IMR-90 (cell line): ENCODE results near the gene GATA3. TPM values are rescaled to one million over a fixed set of nuclear protein-coding genes. Genes with fewer than 3 reads are reported as not detected.

Experiments
- ATAC-seq: fragments of 200-7000 bp; cut with Tn5 transposase; 2 replicates; pipeline ENCODE4 v1.9.1; 2020; ENCODE audit warnings: low read depth, mild to moderate bottlenecking, moderate library complexity
- BruUV-seq: library from RNA; stranded (reverse); fragments of 400-500 nt; replicated peaks from 2 replicates; lab custom pipeline; 2021; lab: Mats Ljungman, UMichigan
- CTCF ChIA-PET: fragments of 300-600 bp; formaldehyde crosslinking; extraction: SDS; loops from one replicate; lab custom pipeline; 2021; ENCODE audit warnings: antibody characterized with exemption; lab: Yijun Ruan, JAX
- POLR2A ChIA-PET: fragments of 300-600 bp; sonication (Branson Sonifier 250); formaldehyde crosslinking; loops from one replicate; lab custom pipeline; 2022; ENCODE audit warnings: antibody characterized with exemption; ENCODE audit not compliant: unreplicated experiment; lab: Charles Lee
- DNase-seq: peaks from one replicate; pipeline ENCODE4 v3.0.0; 2013
- H2AFZ ChIP-seq: replicated peaks from 2 replicates; pipeline ENCODE3; 2013; ENCODE audit warnings: low read length, mild to moderate bottlenecking; ENCODE audit not compliant: poor library complexity
- H2AK5ac ChIP-seq: 2 replicates; pipeline ENCODE4 v1.6.1; 2013; ENCODE audit warnings: low read depth, low read length, inconsistent platforms
- H2AK9ac ChIP-seq: replicated peaks from 2 replicates; pipeline ENCODE3; 2013; ENCODE audit warnings: mild to moderate bottlenecking, low read depth, low read length, moderate library complexity; ENCODE audit not compliant: poor library complexity
- H2BK120ac ChIP-seq: 2 replicates; pipeline ENCODE4 v1.6.1; 2013; ENCODE audit warnings: low read depth, low read length, inconsistent platforms
- H2BK15ac ChIP-seq: 3 replicates; pipeline ENCODE4 v1.6.1; 2013; ENCODE audit warnings: low read depth, low read length, inconsistent platforms
- H2BK20ac ChIP-seq: 2 replicates; pipeline ENCODE4 v1.6.1; 2013; ENCODE audit warnings: low read depth, mild to moderate bottlenecking, inconsistent platforms, low read length, moderate library complexity
- H2BK5ac ChIP-seq: 2 replicates; pipeline ENCODE4 v1.6.1; 2013; ENCODE audit warnings: mild to moderate bottlenecking, low read depth, low read length, inconsistent platforms; ENCODE audit not compliant: poor library complexity, severe bottlenecking
- H3K14ac ChIP-seq: replicated peaks from 2 replicates; pipeline ENCODE4 v1.6.1; 2013; ENCODE audit warnings: low read depth, low read length, inconsistent platforms
- H3K18ac ChIP-seq: 2 replicates; pipeline ENCODE4 v1.6.1; 2013; ENCODE audit warnings: low read depth, low read length, control low read depth
- H3K23ac ChIP-seq: 2 replicates; pipeline ENCODE4 v1.6.1; 2013; ENCODE audit warnings: low read depth, low read length, inconsistent platforms
- H3K27ac ChIP-seq: 2 replicates; pipeline ENCODE4 v1.5.1; 2013; ENCODE audit warnings: mild to moderate bottlenecking, control low read depth, low read length; ENCODE audit not compliant: insufficient read depth
- H3K27me3 ChIP-seq: 2 replicates; pipeline ENCODE4 v1.6.1; 2013; ENCODE audit warnings: low read length; ENCODE audit not compliant: control insufficient read depth, insufficient read depth
- H3K36me3 ChIP-seq: 2 replicates; pipeline ENCODE4 v1.6.1; 2013; ENCODE audit warnings: low read length, mixed read lengths; ENCODE audit not compliant: control insufficient read depth, insufficient read depth
- H3K4ac ChIP-seq: 2 replicates; pipeline ENCODE4 v1.6.1; 2013; ENCODE audit warnings: low read depth, low read length, inconsistent platforms
- H3K4me1 ChIP-seq: 2 replicates; pipeline ENCODE4 v1.6.1; 2013; ENCODE audit warnings: low read length, mixed read lengths; ENCODE audit not compliant: control insufficient read depth, insufficient read depth
- H3K4me2 ChIP-seq: 2 replicates; pipeline ENCODE4 v1.6.1; 2013; ENCODE audit warnings: low read depth, mild to moderate bottlenecking, control low read depth, low read length, moderate library complexity
- H3K4me3 ChIP-seq: 2 replicates; pipeline ENCODE4 v1.5.1; 2013; ENCODE audit warnings: low read depth, mild to moderate bottlenecking, control low read depth, low read length, moderate library complexity; ENCODE audit not compliant: insufficient read depth
- H3K56ac ChIP-seq: 2 replicates; pipeline ENCODE4 v1.6.1; 2013; ENCODE audit warnings: low read length, inconsistent platforms; ENCODE audit not compliant: insufficient read depth; ENCODE audit errors: extremely low read depth
- H3K79me1 ChIP-seq, 2 experiments: 2 replicates each; pipeline ENCODE4 v1.6.1; 2013; ENCODE audit warnings: low read length in 2 of 2, inconsistent platforms in 1 of 2, low read depth in 1 of 2
- H3K9ac ChIP-seq: 2 replicates; pipeline ENCODE4 v1.6.1; 2013; ENCODE audit warnings: low read depth, low read length, control low read depth
- H3K9me1 ChIP-seq: 2 replicates; pipeline ENCODE4 v1.6.1; 2013; ENCODE audit warnings: low read length, inconsistent platforms; ENCODE audit not compliant: insufficient read depth
- H3K9me3 ChIP-seq: 2 replicates; pipeline ENCODE4 v1.6.1; 2013; ENCODE audit warnings: low read length; ENCODE audit not compliant: control insufficient read depth, insufficient read depth
- H4K20me1 ChIP-seq: 2 replicates; pipeline ENCODE4 v1.6.1; 2013; ENCODE audit warnings: low read length, inconsistent platforms; ENCODE audit not compliant: insufficient read depth
- H4K5ac ChIP-seq: 2 replicates; pipeline ENCODE4 v1.6.1; 2013; ENCODE audit warnings: mild to moderate bottlenecking, low read depth, low read length, control low read depth
- H4K8ac ChIP-seq, 2 experiments: 2 replicates each; pipeline ENCODE4 v1.6.1; 2013; ENCODE audit warnings: low read depth in 2 of 2, low read length in 2 of 2, control low read depth in 1 of 2, inconsistent platforms in 1 of 2
- H4K91ac ChIP-seq: 2 replicates; pipeline ENCODE4 v1.6.1; 2013; ENCODE audit warnings: low read depth, low read length, inconsistent platforms; ENCODE audit not compliant: insufficient read depth
- BHLHE40 ChIP-seq: fragments of 150-350 bp; IDR thresholded peaks from 2 replicates; pipeline ENCODE4 v1.6.1; 2016; ENCODE audit warnings: mild to moderate bottlenecking, low read depth, low read length
- CEBPB ChIP-seq: IDR thresholded peaks from 2 replicates; pipeline ENCODE4 v1.6.1; 2012; ENCODE audit warnings: low read depth, low read length, improper control_type of control experiment
- CHD1 ChIP-seq: IDR thresholded peaks from 2 replicates; pipeline ENCODE4 v1.6.1; 2012; ENCODE audit warnings: low read depth, low read length, improper control_type of control experiment
- FOS ChIP-seq: fragments of 150-350 bp; IDR thresholded peaks from 2 replicates; pipeline ENCODE4 v1.6.1; 2016; ENCODE audit warnings: low read depth, low read length
- MAFK ChIP-seq: IDR thresholded peaks from 2 replicates; pipeline ENCODE4 v1.6.1; 2012; ENCODE audit warnings: low read depth, low read length, improper control_type of control experiment
- MAZ ChIP-seq: IDR thresholded peaks from 2 replicates; pipeline ENCODE4 v1.6.1; 2012; ENCODE audit warnings: low read depth, mild to moderate bottlenecking, low read length, improper control_type of control experiment, moderate library complexity, borderline replicate concordance
- MXI1 ChIP-seq: IDR thresholded peaks from 2 replicates; pipeline ENCODE4 v1.6.1; 2012; ENCODE audit warnings: low read depth, mild to moderate bottlenecking, low read length, moderate library complexity, borderline replicate concordance
- NFE2L2 ChIP-seq: fragments of 150-350 bp; IDR thresholded peaks from 2 replicates; pipeline ENCODE4 v1.6.1; 2016; ENCODE audit warnings: low read depth, mild to moderate bottlenecking, low read length
- POLR2A ChIP-seq: IDR thresholded peaks from 2 replicates; pipeline ENCODE4 v1.6.1; 2012; ENCODE audit warnings: mild to moderate bottlenecking, low read depth, low read length
- RAD21 ChIP-seq: IDR thresholded peaks from 2 replicates; pipeline ENCODE4 v1.6.1; 2012; ENCODE audit warnings: low read length, improper control_type of control experiment
- RCOR1 ChIP-seq: IDR thresholded peaks from 2 replicates; pipeline ENCODE4 v1.6.1; 2012; ENCODE audit warnings: mild to moderate bottlenecking, low read length, improper control_type of control experiment; ENCODE audit not compliant: insufficient replicate concordance
- SMC3 ChIP-seq: fragments of 150-350 bp; IDR thresholded peaks from 2 replicates; pipeline ENCODE4 v1.6.1; 2016; ENCODE audit warnings: low read depth, mild to moderate bottlenecking, antibody characterized with exemption, low read length, moderate library complexity
- WGBS, 2 experiments: methylation state at CpG; one replicate each; pipeline versions ENCODE4 v1.1.5 to v1.1.7; 2013; ENCODE audit warnings: missing lambda C conversion rate in 2 of 2; ENCODE audit not compliant: insufficient read length in 1 of 2; ENCODE audit errors: extremely low coverage in 2 of 2; 5-methylcytosine and 5-hydroxymethylcytosine counted together
- dilution Hi-C: fragments of 300-500 bp; cut with HindIII; formaldehyde crosslinking; loops from one replicate; pipeline ENCODE4 v1.14.3; 2018; ENCODE audit warnings: low sequenced_read_pairs; ENCODE audit not compliant: unreplicated experiment
- in situ Hi-C: fragments of 300-500 bp; cut with MboI; formaldehyde crosslinking; loops from 3 replicates; pipeline ENCODE4 v1.14.3; 2019; ENCODE audit warnings: low sequenced_read_pairs, inconsistent platforms, mixed read lengths
- intact Hi-C: fragments of 100-400 bp; cut with micrococcal nuclease; formaldehyde crosslinking; loops from 2 replicates; pipeline ENCODE4 v1.10.0; 2022
- polyA plus RNA-seq, 3 experiments: library from polyadenylated mRNA; depleted of rRNA; stranded (reverse); fragments of >200 nt; gene quantifications; 2 replicates each; pipeline ENCODE4 v1.2.3, GENCODE V29; 2012; ENCODE audit warnings: low replicate concordance in 1 of 3
- total RNA-seq: library from RNA; depleted of rRNA; stranded (reverse); fragments of >200 nt; gene quantifications from 2 replicates; pipeline ENCODE4 v1.2.3, GENCODE V29; 2012
- TF ChIP-seq, protein P1 (sequence below): fragments of 150-350 bp; IDR thresholded peaks from 2 replicates; pipeline ENCODE4 v1.6.1; 2016; ENCODE audit warnings: low read depth, mild to moderate bottlenecking, low read length, moderate library complexity, borderline replicate concordance
- TF ChIP-seq, protein P2 (sequence below): fragments of 150-350 bp; IDR thresholded peaks from 2 replicates; pipeline ENCODE4 v1.6.1; 2017; ENCODE audit warnings: mild to moderate bottlenecking, antibody characterized with exemption, low read length, low read depth

The GATA3 gene
- total and polyA plus RNA-seq, 2 of the 4 experiments (the other 2 are of a cell fraction) = 0.21 TPM; not detected in 1

DNA sequence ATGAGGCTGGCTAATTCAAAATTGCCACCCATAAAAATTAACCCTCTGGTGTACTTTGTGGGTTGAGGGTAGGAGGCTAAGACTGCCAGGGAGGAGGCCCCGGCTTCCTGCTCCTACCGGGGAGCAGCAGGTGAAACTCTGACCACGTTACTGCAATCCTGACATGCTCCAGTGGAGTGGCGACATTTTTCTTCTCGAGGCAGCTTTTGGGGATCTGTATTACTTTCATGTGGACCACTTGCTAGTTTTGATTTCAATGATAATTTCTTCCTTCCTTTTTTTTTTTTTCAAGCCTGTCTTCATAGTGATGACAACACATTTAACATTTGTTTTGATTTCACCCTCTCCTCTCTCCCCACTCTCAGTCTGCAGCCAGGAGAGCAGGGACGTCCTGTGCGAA is 14.6 kb downstream of the GATA3 start:
- Histone ChIP-seq H3K36me3 (no peaks in the 10 kb centered on the region), H3K9me1 (no peaks in the 10 kb centered on the region), H2AFZ (peak overlapping the region; percentile 57), H3K4ac (0 out of 2 replicates have a peak overlapping the region, but pooled peaks have one; percentile 45), H2BK120ac (peak overlapping the region; percentile 37; the same call in 1 of the 2 replicates), H2BK20ac (no peak overlapping the region), H4K91ac (peak overlapping the region; percentile 51; the same call in 1 of the 2 replicates), H3K79me1 (no peaks in the 10 kb centered on the region), H4K20me1 (no peaks in the 10 kb centered on the region), H2BK5ac (no peak overlapping the region), H3K4me2 (peak overlapping the region; percentile 37; the same call in 1 of the 2 replicates), H3K4me1 (peaks cover 7% of the 10 kb centered on the region), H3K9me3 (no peaks in the 10 kb centered on the region), H3K18ac (no peak overlapping the region), H2AK5ac (peak overlapping the region; percentile 30; the same call in 1 of the 2 replicates), H4K5ac (no peak overlapping the region), H4K8ac (peak overlapping the region in 1 of 2 experiments; percentile 63; a peak in 2 of 4 replicates), H2AK9ac (no peak overlapping the region), H3K27ac (no peak overlapping the region), H3K23ac (no peak overlapping the region), H3K4me3 (no peak overlapping the region), H3K14ac (no peak overlapping the region), H3K56ac (no peak overlapping the region), H3K27me3 (peaks cover 7% of the 10 kb centered on the region), H2BK15ac (no peak overlapping the region; the same call in 2 of the 3 replicates), H3K9ac (no peak overlapping the region)
- no peak for DNase-seq
- in situ Hi-C loops (no loop called here), dilution Hi-C loops (no loop called here), intact Hi-C loops (no loop called here)
- ChIA-PET POLR2A (no interaction called here), CTCF (interaction anchor here (0.7 kb wide), 1 partner anchor 130 kb away, joined by 3 read pairs; no protein-coding TSS in a partner anchor)
- ATAC-seq = no peak
- no TSS peak for BruUV-seq
- no peak for TF ChIP-seq CHD1
- TF ChIP-seq, protein P1, sequence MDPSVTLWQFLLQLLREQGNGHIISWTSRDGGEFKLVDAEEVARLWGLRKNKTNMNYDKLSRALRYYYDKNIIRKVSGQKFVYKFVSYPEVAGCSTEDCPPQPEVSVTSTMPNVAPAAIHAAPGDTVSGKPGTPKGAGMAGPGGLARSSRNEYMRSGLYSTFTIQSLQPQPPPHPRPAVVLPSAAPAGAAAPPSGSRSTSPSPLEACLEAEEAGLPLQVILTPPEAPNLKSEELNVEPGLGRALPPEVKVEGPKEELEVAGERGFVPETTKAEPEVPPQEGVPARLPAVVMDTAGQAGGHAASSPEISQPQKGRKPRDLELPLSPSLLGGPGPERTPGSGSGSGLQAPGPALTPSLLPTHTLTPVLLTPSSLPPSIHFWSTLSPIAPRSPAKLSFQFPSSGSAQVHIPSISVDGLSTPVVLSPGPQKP = no peak
- TF ChIP-seq RCOR1 = no peak
- TF ChIP-seq NFE2L2 = no peak
- TF ChIP-seq POLR2A = no peak
- TF ChIP-seq SMC3 = no peak
- TF ChIP-seq RAD21 = no peak
- TF ChIP-seq BHLHE40 = no peak
- no peak for TF ChIP-seq MXI1
- TF ChIP-seq MAFK = no peak
- TF ChIP-seq MAZ = no peak
- TF ChIP-seq CEBPB = no peak
- no peak for TF ChIP-seq FOS
- TF ChIP-seq, protein P2, sequence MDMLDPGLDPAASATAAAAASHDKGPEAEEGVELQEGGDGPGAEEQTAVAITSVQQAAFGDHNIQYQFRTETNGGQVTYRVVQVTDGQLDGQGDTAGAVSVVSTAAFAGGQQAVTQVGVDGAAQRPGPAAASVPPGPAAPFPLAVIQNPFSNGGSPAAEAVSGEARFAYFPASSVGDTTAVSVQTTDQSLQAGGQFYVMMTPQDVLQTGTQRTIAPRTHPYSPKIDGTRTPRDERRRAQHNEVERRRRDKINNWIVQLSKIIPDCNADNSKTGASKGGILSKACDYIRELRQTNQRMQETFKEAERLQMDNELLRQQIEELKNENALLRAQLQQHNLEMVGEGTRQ = no peak
- no CpG with 5 or more reads among the region's 7 CpGs for WGBS, 2 experiments
